MM.1S (cell line): ENCODE results near the gene ZNF33A.

ENCODE experiments used
- CTCF ChIP-seq: fragments of 300-600 bp; sonication (generic); IDR thresholded peaks from 2 replicates; pipeline ENCODE4 v1.5.1; 2016; ENCODE audit warnings: antibody characterized with exemption, low read length, mixed read lengths
- EZH2 ChIP-seq: fragments of 300-600 bp; sonication (generic); optimal IDR thresholded peaks from 2 replicates; pipeline ENCODE3; 2017; ENCODE audit warnings: low read depth, mild to moderate bottlenecking, antibody characterized with exemption, low read length, mixed read lengths

GRCh38 chr10:38070501-38070900 is 60.0 kb downstream of the ZNF33A start:
- TF ChIP-seq CTCF: no peak
- no peak for TF ChIP-seq EZH2
